ENCODE data around the gene FBLN5.

The FBLN5 gene, protein sequence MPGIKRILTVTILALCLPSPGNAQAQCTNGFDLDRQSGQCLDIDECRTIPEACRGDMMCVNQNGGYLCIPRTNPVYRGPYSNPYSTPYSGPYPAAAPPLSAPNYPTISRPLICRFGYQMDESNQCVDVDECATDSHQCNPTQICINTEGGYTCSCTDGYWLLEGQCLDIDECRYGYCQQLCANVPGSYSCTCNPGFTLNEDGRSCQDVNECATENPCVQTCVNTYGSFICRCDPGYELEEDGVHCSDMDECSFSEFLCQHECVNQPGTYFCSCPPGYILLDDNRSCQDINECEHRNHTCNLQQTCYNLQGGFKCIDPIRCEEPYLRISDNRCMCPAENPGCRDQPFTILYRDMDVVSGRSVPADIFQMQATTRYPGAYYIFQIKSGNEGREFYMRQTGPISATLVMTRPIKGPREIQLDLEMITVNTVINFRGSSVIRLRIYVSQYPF

DNA sequence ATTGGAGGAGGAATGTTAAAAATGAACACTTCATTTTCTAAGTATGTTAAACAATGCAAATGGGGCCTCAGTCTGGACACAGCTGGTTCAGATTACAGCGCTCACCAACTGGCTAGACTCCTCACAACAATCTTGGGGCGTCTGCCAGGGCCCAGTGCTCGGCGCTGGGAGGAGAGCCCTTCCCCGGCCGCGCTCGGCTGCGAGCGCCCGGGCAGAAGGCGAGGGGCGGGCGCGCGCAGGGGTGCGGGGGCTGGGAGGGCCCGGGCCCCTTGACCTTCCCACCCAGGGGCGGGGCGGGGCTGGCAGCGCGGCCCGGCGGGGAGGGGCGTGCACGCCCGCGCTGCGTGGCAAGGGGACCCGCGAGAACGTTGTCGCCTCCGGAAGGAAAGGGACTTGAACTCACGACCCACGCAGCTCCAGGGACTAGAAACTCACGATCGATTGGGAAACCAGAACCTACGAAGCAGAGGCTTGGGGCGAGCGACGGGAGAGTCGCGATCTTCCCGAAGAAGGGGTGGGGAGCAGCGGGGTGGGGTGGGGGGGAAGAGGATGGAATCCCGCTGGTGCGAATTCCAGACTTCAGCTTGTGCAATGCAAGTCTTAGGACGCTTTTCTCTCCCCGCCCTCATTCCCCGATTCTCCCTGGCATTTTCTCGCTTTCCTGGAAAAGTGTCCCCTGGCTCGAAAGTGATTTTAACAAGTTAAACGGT lies at the start of gene FBLN5:
TSS of gene FBLN5 (minus strand) at position 220 of the 710 bp plus-strand sequence. CDS start 465 bp downstream, outside the sequence.
- peak in 1 of 2 donors; percentile 4 for DNase-seq (ENCODE audit: low read depth in 1 of 2, low spot score in 1 of 2)

DNA sequence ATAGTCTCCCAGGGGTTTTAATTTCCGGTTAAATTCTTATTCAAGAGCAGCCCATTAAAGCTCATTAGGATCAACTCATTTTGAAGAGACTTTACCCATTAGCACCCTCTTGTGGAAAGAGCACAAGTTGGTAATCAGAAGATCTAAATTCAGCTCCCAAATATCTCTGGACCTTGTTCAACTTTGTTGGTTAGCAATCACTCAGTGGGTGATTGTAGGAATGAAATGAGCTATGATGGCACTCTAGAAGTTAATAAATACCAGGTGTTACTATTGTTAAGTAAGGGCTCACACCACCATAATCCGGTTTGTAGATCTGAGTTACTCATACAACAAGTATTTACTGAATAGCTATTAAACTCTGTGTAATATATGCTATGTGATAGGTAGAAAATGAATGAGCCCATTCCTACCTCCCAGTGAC lies 49.5 kb upstream of the FBLN5 start:
- peak in 1 of 2 donors; percentile 20 for DNase-seq (ENCODE audit: low read depth in 1 of 2, low spot score in 1 of 2)

DNA sequence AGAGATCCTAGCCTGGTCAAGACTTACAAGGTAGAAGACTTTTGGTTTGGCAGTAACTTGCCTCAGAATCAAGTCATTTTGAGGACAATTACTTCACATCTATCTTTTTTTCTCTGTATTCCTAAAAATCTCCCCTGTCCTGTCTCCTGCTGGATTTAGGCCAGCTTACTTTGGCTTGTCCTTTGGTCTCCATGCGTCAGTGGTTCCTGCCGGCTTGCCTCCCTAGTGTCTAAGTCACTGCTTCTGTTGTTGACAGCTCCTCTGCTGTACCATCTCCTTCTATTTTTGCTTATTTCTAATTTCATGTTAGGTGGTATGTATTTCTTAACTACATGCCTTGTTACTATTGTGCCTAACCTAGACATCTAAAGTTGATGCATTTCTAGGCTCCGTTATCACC lies 39.7 kb upstream of the FBLN5 start:
- no peak for DNase-seq (ENCODE audit: low read depth in 1 of 2, low spot score in 1 of 2)

DNA sequence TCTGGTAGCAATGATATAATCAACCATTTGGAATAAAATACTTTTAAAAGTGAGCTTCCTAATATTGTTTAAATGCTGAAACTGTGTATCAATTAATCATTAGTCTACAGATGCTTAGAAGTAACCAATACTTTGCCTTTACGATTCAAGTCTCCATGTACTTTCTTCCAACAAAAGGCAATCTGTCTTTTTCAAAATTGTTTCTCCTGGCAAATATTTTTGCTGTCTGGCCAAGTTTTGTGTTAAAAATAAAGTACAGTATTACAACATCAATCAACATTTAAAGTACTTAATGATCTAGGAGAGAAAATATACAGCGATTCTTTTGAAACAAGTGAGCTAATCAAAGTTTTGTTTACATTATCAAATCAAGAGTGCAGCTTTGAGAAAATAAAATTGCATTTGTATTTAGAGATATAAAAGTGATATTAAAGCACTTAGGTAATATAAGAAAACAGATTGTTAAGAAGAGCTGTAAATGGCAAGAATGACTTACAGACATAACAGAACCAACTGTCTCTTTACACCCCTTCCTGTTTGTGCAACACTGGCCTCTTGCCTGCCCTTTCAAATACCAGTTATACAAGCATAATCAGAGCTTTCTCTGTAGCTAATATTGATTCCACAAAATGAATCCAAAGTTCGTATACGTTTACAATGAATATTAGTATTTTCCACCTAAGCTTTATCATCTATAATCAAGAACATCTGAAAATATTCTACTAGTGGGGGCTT lies 38.2 kb upstream of the FBLN5 start:
- DNase-seq (ENCODE audit: low read depth in 1 of 2, low spot score in 1 of 2), result no peak

DNA sequence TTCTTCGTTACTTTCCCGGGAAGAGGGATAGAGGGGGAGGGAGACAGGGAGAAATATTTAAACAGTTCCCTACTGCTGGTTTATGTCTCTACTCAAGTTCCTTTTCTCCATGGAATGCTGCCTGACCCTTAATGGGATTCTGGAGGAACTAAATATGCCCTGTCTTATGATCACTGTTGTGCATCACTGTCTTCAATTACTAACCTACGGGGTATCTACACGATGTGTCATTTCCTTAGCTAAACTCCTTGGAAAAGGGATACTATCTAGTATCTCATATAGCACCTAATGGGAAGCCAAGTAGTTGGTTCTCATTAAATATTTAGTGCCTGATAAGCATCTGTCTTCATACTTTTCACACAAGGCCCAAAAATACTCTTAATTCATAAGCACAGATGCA lies 37.5 kb upstream of the FBLN5 start:
- no peak for DNase-seq (ENCODE audit: low read depth in 1 of 2, low spot score in 1 of 2)

DNA sequence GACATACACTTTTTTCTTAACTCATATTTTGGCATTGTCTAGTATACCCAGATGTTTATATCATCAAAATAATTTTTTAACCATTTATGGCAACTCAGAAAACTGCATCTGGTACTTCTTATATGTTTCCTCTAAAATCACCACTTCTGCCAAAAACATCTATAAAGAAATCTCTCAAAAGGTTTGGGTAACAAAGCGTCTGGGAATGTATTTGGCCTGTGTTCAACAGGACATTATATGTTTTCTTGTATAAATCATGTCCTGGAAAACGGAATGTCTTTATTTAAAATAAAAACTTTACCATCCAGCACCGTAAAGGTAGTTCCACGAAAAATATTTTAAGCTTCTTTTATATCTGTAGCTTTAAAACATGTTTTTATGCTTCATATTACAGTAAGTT lies 36.1 kb upstream of the FBLN5 start:
- no peak for DNase-seq (ENCODE audit: low read depth in 1 of 2, low spot score in 1 of 2)

DNA sequence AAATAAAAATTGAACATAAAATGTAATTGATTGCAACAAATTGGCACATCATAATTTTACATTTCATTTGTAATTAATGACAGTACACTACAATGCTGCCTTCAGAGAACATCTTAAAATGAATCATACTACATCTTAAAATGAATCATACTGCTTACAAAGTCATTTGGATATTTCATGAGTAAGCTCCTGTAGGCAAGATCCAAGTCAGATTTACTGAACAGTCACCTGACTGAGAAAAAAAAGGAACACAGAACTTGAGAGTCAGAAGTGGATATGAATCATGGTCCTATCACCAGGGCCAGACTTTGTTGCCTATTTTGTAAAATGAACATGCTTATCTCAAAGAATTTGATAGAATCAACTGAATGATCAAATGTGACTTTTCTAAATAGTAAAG lies 32.7 kb upstream of the FBLN5 start:
- peak in 1 of 2 donors; percentile 19 for DNase-seq (ENCODE audit: low read depth in 1 of 2, low spot score in 1 of 2)

DNA sequence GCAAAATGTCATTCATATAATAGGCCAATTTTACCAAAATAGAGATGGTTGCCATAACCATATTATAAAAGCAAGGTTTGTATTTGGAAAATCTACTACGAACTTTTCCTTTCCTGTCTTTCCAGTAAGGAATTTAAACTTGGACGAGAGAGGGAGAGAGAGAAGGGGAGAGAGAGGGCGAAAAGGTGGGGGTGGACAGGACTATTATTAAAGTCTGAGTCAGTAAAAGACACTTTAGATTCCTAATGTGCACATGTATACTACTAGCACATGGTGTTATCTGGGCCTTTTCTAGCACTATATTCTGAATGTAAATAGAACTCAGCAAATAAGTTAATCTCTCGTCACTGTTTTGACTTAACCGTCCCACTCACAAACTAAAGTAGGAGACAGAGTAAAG lies 30.4 kb upstream of the FBLN5 start:
- no peak for DNase-seq (ENCODE audit: low read depth in 1 of 2, low spot score in 1 of 2)

DNA sequence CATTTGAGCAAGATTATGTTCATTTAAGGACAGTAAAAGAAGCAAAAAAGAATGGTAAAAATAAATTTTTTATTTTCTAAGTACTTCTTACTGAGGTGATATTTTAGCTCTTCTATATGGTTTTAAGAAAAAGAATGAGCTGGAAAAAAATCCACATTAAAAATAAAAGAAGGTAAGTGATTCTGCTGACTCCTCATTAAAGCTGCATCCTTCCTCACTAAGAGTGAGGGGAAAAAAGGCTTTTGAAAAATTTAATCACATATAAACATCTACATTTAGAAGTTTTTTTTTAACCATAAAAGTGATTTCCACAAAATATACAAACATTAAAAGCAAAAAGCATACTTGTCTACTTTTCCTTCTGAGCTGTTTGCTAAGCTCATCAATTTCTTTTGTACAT lies 28.3 kb upstream of the FBLN5 start:
- DNase-seq (ENCODE audit: low read depth in 1 of 2, low spot score in 1 of 2), result no peak

DNA sequence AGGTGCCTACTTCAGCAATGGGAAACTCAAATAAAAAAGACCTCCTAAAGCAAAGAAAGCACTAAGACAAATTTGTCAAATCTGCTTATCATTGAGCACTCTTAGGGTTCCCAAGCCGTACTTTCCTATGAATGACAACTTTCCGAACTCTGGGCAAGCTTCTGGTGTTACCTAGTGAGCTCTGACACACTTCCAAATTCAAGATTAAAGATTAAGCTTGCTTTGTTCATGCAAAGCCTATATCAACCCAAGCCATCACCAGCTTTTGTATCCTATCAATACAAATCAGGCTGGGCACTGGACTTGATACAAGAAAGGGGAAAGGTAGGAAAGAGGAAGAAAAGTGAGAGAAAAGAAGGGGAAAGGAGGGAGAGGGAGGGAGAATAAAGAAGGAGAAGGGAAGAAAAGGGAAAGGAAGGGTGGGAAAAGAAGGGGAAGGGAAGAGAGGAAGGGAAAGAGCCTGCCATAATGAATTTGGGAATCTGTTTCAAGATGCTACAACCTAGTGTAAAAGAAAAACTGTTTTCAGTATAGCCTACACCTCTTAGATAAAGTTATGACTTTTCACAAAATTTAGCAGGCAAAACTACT lies 23.8 kb upstream of the FBLN5 start:
- DNase-seq (ENCODE audit: low read depth in 1 of 2, low spot score in 1 of 2), result no peak

DNA sequence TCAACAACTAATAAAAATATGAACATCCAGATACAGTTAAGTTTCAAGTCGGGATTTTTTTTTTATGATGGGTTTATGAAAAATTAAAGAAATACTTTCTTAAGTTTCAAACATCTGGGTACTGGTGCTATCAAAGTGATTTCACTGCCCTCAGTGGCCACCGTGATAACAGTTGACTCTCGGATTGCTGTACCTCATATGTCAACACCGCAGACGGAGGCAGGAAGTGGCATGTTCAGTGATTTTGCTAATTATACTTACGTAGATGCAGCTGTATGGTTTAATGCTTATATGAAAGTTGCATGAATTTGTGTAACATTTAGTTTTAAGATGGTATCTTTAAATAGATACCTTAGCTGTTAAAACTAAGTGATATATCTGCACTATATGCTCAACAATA lies 20.8 kb upstream of the FBLN5 start:
- DNase-seq (ENCODE audit: low read depth in 1 of 2, low spot score in 1 of 2), result no peak

DNA sequence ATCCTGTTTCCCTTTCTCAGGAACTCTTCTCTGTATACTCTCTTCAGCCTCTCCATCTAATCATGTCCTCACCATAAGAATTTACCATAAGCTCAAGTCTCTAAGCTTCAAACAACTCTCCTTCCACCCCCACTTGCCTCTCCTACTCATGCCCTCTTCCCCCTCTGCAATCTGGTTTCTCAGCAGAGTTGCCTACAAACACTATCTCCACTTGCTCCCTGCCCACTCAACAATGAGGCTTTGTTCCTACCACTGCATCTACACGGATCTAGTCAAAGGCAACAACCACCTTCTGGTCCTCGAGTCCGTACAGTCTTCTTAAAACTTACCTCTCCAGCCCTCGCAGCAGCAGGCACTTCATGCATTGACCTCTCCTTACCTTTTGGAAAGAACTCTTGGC lies 17.2 kb upstream of the FBLN5 start:
- no peak for DNase-seq (ENCODE audit: low read depth in 1 of 2, low spot score in 1 of 2)

DNA sequence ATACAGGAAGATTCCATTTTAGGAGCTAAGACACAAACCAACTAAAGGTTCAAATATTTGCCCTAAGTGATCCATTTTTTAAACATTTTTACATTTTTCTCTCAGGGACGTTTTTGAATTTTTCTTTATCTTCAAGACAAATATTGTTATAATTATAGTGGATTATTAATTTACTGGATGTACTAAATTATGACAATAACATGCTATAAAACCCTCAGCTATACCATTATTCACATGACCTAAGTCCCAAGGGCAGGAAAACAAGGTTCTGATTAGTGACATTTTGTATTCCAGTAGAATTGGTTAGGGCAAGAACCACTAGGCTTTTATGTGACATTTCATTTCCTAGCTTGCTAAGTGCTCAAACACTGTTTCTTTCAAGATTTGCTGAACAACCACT lies 16.5 kb upstream of the FBLN5 start:
- no peak for DNase-seq (ENCODE audit: low read depth in 1 of 2, low spot score in 1 of 2)

DNA sequence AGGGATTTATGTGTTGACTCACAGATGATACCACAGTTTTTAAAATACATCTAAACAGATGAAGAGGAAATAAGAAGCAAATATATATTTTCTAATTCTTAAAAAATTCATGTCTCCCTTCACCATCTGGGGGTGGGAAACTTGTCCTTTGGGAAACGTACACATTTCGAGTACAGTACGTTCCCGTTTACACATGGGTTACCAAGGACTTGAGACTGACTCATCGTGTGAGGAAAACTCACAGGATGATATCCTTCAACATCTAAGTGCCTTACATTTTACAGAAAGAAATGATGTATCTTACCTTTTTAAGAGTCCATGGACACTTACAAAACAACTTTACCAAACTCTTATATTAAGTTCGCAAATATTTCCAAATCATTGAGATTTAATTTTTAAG lies 16.0 kb upstream of the FBLN5 start:
- no peak for DNase-seq (ENCODE audit: low read depth in 1 of 2, low spot score in 1 of 2)

DNA sequence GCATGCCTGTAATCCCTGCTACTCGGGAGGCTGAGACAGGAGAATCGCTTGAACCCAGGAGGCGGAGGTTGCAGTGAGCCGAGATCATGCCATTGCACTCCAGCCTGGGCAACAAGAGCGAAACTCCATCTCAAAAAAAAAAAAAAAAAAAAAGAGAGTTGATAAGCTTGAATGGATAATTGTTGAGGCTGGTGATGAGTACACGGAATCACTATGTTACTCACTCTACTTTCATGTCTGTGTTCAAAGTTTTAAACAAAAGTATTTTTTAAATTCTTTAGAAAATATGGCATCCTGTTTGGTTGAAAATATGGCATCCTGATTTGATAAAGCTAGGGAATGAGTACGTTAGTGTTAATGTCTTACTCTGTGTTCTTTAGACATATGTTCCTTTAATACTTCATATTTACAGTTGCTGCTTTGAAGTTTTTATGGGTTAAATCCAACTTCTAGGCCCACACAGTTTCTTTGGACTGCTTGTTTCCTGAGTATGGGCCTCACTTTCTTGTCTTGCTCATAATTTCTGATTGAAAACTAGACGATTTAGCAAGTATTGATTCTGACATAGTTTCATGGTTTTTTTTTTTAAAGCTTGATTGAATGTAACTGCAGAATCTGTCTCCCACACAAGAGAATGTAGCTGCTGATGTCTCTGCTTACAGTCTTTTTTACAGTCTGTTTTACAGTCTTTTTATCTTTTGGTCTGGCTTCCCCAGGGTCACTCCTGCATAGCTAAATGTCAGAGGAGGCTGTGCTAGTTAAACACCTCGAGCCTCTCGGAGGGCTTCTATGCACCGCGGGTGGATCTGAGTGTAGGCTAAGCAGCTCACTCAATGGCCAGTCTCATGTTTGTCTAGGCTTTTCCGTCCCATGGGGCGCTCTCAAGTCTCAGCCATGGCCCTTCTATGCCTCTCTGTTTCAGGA lies 14.1 kb upstream of the FBLN5 start:
- DNase-seq (ENCODE audit: low read depth in 1 of 2, low spot score in 1 of 2), result no peak

DNA sequence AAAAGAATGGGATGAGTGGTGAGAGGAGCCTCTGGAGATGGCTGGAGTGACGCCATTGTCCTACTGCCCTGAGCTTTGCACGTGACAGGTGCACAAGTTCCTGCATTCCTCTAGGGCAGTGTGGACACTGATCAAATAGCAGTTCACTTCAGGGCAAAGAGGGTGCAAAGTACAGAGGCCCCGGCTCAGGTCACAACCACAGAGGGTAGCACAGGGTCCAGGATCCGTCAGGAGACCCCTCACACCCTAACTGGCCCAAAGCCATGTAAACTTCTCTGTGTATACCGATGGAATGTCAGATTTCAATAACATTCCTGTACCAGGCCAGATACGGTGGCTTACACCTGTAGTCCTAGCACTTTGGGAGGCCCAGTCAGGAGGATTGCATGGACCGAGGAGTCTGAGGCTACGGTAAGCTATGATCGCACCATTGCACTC lies 10.4 kb upstream of the FBLN5 start:
- DNase-seq (ENCODE audit: low read depth in 1 of 2, low spot score in 1 of 2), result no peak

DNA sequence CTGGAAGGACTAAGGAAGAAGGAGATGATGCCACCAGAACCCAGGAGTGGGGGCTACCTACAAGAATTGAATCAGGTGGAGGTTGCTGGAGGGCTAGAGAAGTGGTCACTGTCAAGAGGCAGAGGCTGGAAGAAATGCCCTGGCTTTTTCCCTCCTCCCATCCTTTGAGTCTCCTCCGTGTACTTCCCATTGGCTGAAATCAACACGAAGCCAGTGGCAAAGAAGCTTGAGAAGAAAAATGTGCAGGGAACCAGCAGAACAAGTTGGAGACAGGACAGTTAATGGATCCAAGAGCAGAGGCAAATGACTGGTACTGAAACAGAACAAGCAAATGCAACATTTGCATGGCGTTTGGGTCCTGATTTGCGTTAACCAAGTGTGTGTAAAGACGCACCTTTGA lies 9.1 kb upstream of the FBLN5 start:
- DNase-seq (ENCODE audit: low read depth in 1 of 2, low spot score in 1 of 2), result no peak

DNA sequence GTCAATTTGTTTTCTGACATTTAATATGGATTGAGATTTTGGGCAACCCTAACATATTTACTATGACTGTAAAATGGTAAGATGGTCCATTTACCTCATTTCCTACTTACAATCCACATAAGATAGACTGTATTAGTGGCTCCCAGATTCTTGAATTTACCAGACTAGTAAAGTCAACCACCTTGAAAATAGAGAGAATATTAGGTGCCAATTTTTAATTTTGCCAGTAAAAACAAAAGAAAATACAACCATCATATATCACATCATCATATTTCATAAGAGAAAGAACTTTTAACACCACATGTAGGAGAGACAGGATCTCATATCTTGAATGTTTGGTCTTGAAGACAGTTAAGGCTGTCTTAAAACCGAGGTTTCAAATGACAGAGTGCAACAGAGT lies 7.7 kb upstream of the FBLN5 start:
- DNase-seq (ENCODE audit: low read depth in 1 of 2, low spot score in 1 of 2), result no peak

DNA sequence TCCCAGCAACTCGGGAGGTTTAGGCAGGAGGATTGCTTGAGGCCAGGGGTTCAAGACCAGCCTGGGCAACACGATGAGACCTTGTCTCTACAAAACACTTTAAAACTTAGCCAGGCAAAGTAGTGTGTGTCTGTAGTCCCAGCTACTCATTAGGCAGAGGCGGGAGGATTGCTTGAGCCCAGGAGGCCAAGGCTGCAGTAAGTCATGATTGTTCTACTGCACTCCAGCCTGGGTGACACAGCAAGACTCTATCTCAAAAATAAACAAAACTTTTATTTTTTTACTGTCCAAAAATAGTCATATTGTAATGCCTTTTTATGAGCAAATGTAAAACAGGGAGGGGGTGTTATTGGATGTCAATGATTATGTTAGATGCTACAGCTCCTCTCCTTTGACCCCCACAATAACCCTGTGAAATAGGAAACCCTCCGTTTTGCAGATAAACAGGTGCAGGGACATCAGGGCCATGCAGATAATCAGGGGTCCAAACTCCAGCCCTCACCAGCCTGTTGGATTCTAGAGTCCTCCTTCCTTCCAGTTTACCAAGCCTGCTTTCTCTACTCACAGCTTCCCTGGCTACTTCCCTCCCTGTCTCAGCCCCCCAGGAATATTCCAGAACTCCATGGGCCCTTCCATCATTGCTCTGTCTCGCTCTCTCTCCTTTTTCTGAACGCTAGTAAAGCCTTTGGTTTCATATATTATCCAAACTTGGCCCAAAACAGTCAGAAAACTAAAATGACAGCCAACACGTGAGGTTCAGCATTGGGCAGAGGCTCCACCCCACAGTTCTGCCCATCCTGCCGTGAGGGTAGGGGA lies 5.9 kb upstream of the FBLN5 start:
- DNase-seq (ENCODE audit: low read depth in 1 of 2, low spot score in 1 of 2), result no peak

All from activated CD4-positive, alpha-beta T cell treated with anti-CD3 and anti-CD28 coated beads, Interleukin-2, amount 50 U/mL, for 24 hours (primary cell).